NCI-H128 (cell line): ENCODE measurements around the gene MAD1L1.

Source experiments
- DNase-seq: peaks from one replicate; lab custom pipeline; 2025; ENCODE audit not compliant: unreplicated experiment; lab: John Stamatoyannopoulos, UW

The MAD1L1 gene

DNA sequence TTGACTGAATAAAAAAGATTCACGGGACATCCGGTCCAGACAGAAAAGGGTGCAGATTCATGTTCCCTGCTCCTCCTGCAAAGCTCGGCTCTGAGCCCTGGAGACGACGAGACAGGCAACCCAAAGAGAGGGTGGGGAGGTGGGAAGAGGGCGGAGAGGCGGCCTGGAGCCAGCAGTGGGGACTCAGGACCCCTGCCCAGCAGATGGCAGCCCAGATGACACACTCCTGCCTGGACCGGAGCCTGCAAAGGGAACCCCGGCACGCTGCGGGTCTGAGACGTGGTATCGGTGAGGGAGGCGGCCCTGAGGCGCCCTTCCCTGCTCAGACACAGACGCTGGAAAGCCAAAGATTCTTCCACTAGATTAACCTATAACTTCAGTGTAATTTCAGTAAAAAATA lies 311.9 kb downstream of the MAD1L1 start:
- DNase-seq = no peak

DNA sequence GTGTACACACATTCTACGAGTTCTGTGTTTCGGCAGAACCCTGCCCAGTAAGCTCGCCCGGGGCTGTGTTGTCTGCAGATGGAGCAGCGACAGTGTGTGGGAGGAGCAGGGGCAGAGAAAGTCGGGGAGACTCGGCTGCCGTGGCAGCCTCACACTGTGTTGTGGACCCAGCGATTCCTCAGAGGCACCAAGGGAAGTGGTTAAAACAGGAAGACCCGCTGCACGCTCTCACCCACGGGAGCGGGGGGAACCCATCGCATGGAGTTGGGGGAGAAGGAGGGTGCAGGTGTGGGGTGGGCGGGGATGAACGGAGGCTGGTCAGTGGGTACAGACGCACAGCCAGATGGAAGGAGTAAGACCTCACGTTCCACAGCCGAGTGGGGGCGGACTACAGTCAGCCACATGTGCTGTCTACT lies 312.5 kb downstream of the MAD1L1 start:
- DNase-seq = no peak

DNA sequence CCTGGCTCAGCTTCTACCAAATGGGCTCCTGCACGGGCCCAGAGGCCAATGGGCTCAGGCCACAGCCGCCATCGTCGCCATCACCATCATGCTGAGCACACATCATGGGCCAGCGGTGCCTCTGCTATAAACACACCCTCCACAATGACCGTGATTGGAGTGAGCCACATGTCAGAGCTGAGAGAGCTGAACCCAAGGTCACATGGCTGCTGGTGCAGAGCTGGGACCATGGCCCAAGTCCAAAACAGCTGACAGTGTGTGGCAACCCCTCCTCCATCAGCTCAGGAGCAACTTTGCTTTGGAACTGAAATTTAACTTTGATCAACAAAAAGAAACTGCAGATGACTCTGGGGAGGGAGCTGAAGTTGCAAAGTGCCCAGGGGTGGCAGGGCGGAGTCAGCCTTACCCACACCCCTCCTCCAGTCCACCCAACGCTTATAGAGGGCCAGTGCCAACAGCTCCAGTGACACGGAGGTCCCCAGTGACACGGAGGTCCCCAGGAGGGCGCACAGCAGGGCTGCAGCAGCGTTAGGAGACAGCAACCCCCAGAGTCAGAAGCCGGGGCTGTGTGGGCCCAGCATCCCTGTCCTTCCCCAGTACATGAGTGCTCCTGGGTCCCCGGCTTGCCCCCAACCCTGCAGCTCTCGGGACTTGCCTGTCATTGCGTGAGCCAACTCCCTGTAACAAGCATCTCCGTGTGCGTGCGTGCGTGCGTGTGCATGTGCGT lies 313.0 kb downstream of the MAD1L1 start:
- DNase-seq = no peak

DNA sequence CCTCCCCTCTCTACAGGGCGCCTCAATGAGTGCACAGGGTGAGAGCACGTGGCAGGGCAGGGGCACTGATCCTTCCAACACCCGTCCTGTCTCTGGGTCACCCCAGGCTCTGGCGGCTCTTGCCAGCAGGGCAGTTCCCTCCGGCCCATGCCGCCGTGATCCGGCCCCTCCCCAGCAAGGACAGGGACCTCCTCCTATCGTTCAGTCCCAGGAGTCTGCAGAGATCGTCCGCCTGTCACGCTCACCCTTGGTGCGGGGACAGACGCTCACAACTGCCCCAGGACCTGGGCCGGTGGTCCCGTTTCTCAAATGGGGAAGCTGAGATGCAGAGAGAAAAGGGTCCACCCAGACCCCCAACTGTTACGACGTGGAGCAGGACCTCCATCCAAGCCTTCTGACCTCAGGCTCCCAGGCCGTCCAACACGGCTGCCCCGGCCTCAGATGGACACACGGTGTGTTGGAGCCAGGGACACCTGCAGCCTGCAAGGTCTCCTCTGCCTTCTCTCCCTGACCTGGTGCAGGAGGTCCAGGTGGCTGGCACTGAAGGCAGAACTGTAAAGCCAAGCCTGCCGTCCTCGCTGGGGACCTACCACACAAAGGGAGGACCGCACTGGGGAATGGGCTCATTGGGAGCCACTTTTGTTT lies 313.7 kb downstream of the MAD1L1 start:
- no peak for DNase-seq

DNA sequence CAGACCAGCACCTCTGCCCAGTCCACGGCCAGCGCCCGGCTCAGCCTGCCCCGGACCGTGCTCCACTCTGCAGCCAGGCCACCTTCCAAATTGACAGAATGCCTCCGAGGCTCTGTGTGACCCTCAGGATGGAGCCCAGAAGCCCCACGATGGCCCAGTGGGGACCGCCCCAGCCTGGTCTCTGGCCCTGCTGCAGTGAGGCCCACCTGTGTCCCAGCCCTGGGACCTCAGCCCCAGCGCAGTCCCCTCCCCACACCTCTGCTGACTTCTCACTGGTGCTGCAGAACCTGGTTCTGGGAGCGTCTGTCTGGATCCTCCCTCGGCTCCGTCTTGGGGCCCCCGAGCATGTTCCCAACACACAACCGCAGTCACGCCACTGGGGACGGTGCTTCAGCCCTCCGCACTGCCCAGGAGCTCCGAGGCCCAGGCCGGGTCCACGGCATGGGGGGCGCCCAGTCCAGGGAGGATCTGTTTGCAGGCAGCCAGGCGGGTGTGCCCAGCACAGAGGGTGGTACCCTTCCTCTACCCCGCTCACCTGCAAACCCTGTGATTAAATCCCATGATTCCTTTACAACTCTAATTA lies 314.6 kb downstream of the MAD1L1 start:
- no peak for DNase-seq

DNA sequence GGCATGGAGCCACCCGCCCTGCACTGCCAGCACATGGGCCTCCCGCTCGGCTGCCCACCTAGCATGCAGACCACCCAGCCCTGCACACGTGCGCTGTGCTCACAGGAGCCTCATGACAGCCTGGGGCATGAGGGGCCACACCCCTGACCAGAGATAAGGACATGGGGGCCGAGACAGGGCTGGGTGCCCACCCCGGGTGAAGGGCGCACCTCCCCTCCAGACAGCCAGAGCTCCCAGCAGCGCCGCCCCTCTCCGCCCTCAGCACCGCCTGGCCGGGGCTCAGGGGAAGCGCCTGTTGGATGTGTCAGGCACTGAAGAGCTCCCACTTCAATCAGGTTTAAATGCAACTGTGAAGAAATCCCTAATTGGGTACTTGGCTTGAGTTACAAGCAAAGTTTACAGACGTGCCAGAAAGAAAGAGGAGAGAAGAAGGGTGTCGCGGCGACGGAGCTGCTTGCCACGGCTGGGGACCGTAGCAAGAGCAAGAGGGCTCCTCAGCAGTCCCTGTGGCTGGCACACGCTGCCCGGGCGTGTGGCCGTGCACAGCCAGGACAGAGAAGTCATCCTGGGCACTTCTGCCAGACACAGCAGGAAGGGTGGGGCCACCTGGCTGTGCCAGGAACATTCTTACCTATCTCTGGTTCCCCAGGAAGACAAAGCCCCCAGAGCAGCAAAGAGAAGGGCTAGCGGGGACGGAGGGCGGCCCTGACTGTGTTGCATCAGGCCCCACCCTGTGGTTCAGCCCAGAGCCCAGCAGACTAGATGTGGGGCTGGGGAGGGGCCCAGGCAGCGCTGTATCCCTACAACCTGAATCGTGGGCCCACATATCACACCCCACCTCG lies 315.3 kb downstream of the MAD1L1 start:
- DNase-seq = no peak

DNA sequence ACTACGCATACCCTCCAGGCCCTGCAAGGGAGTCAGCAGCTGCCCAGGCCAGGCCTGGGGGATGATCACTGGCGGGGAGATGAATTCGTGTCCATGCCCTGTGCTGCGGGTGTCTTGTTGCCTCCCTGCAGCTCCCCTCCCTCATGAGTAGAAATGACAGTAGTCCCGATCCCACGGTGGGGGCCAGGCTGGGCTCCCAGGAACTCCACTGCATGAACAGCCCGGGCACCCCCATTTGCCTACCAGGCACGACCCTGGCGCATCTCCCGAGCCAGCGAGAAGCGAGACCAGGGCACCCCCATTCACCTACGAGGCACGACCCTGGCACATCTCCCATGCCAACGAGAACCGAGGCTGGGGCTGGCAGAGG lies 316.2 kb downstream of the MAD1L1 start:
- DNase-seq = no peak

DNA sequence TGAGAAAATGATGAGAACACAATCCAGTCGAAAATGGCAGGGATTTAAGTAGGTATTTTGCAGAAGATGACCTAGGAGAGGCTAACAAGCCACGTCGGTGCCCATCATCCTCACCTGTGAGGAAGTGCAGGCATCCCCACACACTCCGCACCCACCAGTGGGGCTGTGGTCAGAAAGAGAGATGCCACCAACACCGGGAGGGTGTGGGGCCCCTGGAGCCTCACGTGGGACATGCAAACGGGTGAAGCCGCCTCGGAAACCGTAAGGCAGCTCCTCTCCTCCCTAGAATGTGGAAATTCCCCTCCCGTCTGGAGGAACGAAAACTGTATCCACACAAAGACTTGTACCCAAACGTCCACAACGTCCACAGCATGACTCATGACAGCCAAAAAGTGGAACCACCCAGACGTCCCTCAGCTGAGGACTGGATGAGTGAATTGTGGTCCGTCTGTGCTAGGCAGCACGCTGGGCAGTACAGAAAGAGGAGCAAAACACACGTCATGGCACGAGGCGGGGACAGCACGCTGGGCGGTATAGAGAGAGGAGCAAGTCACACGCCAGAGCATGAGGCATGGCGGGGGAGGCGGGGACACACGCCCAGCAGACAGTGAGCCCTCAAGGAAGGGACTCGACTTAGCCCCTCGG lies 316.7 kb downstream of the MAD1L1 start:
- no peak for DNase-seq

DNA sequence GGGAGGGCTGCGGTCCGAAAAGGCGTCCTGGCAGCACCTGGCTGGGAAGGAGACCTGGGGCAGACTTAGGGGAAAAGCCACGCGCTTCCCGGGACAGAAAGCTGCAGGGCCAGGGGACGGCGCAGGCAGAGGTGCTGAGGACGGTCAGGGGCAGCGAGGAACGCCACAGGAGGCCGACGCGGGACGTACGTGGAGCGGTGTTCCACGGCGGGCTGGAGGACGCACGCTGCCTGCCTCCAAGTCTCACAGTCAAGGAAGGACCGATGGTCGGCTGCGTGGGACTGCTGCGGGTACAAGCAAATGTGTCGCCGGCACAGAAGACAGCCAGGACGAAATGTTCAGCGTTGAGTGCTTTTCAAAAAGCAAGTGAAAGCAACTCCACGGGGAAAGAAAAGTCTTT lies 317.4 kb downstream of the MAD1L1 start:
- DNase-seq = no peak

DNA sequence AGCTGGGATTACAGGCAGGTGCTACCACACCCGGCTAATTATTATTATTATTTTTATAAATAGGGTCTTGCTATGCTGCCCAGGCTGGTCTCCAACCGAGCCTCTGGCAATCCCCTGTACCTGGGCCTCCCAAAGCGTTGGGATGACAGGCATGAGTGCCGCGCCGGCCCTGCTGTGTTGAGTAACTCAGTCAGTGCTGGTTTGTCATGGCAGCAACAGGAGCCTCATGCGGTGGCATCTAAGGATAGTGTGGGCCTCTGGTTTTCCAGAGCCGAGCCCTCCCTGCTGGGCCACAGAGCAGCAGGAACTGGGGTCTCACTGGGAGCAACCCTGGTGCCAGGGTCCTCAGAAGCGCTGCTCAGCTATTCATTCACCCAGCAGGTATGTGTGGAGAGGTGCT lies 318.0 kb downstream of the MAD1L1 start:
- DNase-seq = no peak

DNA sequence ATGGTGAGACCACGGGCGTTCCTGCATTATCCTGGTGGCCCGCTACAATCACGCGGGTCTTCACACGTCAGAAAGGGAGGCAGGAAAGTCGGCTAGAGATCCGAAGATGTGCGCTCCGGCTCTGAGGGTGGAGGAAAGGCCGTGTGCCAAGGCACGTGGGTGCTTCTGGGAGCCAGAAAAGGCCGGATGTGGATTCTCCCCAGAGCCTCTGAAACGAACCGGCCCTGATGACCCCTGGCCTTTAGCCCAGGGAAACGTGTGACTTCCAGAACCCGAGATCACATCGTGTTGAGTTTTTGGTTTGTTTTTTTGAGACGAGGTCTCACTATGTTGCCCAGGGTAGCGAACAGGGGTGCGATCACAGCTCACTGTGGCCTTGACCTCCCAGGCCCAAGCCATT lies 318.4 kb downstream of the MAD1L1 start:
- DNase-seq = no peak

DNA sequence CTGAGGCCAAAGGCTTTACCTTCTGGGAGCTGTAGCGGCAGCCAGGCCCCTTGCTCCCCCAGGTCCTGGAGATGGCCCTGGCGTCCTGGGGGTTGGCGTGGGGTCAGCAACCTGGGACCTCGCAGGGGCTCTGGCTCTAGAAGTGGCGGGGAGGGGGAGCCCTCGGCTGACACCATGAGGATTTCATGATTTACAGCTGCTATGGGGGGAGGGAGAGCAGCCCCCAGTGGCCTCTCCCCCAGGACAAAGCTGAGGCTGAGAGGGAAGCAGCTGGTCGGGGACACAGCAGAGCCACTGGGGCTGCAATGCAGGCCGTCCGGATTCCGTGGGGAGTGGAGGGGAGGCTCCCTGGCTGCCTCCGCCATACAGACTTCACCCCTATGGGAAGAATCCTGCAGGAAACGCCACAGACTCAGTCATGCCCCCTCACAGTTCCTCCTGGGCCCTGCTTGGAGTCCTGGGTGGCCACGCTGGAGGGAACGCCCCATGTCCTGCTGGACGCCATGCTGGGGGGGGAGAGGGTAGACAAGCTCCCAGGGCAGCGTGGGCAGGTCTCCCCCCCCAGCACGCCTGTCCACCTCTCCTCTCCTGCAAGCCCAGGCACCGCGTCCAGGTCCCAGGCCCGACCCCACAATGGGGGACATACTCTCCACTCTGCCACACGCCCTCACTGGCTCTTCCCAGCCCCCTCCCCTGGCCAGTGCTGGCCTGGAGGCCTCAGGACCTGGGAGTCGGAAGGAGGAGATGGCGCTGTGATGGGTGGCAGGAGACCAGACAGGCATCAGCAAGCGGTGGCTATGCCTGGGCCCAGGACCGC lies 319.1 kb downstream of the MAD1L1 start:
- no peak for DNase-seq

DNA sequence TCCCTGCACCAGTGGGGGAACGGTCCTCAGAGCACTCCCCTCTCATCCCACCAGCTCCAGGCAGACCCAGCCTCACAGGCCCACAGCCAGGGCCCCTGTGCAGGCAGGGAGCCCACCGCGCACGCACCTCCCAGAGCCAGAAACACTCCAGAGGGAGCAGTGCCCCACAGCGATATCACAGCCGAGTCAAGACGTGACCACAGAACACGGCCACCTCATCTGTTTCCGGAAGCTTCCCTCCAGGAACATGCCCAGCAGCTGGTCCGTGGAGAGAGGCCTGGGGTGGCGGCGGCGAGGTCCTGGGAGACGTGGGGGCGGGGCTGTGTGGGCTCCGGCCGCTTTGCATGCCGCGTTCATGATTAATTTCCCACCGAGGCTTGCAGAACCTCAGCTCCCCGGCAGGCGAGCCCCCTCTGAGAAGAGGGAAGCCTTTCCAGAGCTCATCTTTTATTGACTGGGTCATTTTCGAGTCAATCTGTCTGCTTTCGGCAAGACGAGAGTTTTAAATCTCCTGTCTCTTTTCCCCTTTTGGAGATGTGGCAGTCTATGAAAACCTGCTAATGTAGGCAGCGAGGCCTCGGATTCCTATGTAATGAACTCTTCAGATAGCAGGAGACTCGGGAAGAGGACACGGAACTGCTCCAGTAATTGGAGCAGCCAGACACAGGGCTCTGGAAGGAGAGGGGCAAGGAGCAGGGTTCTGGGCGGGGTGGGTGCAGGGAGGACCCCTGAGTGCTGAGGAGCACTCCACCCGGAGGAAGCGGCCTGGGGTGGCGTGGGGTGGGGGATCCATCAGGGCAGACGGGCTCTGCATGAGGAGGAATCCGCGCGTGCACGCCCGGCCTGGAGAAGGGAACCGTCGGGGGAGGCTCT lies 319.9 kb downstream of the MAD1L1 start:
- DNase-seq = no peak

DNA sequence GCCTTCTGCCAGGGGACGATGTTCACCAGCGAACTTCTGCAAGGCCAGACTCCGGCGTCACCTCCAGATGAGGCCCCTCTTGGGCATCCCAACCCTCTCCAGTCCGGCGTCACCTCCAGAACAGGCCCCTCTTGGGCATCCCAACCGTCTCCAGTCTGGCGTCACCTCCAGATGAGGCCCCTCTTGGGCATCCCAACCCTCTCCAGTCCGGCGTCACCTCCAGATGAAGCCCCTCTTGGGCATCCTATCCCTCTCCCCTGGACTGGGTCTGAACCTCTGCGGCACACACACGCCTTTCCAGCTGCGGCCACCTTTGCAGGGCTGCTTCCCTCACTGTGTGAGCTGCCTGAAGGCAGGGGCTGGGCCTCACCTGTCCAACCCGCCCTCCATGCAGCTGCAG lies 321.2 kb downstream of the MAD1L1 start:
- DNase-seq = no peak

DNA sequence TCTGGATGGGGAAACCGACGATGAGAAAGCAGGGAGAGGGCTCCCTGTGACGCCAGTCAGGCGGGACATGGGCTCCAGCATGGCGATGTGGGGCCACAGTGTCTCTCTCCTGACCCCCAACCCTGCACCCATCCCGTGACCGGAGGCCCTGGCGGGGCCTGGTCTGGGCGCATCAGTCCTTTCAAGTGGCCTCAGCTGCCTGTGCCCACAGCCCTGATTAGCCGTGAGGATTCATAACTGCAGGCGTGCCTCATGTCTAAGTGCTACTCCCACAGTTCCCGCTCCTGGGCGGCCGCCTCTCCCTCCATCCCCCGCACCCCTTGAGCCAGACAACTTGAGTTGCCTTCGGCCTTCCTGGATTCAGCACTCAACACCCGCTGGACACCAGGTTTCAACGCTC lies 321.9 kb downstream of the MAD1L1 start:
- no peak for DNase-seq

DNA sequence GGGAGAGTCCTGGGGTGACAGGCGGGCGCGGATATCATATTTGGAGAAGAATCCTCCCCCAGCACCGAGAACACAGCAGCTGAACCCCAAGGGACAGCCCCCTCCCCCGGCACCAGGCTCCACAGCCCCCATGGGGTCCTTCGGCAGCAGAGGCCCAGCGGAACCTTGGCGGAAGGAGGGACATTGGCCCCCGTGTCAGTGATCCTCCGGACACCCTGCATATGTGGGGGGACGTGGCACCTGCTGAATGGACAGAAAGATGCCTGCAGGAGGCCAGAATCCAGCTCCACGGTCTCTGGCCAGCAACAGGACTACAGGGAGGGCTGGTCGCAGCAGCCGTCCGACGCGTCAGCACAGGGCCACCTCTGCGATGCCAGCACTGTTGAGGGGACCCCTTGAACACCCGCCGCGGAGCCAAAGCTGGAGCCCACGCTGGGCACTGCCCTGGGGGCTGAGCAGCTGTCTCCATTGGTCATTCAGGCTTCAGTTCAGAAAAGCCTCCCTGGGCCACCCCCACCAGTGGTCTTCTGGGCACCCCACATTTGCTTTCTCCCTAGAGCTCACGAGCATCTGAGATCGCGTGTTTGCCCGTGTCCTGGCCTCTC lies 322.6 kb downstream of the MAD1L1 start:
- DNase-seq = no peak

DNA sequence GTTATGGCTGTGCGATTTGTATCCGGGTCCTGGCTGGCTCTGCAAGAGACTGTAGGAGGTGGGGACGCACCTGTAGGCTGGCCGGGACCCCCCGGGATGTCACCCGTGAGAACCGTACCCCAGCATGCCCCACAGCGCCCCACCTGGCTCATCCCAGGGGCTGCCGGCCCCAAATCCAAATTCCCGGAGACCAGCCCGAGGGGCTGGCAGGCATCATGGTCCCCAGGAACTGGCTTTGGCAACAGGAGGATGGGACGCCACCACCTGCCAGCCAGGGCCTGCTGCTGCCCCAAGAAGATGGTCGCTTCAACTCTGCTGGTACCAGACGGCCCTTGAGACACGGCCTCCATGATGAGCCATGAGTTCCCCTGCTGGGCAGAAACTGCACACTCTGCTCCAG lies 323.3 kb downstream of the MAD1L1 start:
- DNase-seq = no peak

DNA sequence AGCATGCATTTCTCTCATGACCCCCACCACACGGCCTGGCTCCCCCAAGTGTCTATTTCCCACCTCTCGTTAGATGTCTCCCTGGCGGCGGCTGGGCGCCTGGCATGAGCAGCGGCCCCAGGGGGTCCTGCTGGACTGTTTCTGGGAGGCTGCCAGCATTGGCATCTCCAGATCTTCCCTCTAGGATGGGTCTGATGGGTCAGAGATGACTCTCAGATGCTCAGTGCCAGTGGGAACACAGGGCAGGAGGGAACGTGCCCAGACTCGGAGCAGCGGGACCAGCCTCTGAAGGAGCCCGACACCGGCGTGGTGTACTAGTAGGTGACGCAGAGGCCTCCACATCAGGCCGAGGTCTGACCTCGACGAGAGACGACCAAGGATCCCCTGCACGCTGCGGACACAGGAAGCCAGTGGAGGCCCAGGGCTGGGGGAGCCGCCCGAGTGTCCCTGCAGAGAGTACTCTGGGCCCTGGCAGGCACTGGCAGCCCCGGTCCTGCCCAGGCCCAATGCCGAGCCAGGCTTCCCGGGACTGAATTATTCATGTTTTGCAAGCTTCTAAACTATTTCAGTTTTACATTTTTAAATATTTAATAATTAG lies 323.8 kb downstream of the MAD1L1 start:
- no peak for DNase-seq
